ENCODE data around the gene PLXNA4. TPM values are rescaled to one million over a fixed set of nuclear protein-coding genes. Genes with fewer than 3 reads are reported as not detected.

PLXNA4 gene
- total RNA-seq, 4 donors from 2014 or later: 5.1 to 7.0 (median 5.3) TPM

DNA sequence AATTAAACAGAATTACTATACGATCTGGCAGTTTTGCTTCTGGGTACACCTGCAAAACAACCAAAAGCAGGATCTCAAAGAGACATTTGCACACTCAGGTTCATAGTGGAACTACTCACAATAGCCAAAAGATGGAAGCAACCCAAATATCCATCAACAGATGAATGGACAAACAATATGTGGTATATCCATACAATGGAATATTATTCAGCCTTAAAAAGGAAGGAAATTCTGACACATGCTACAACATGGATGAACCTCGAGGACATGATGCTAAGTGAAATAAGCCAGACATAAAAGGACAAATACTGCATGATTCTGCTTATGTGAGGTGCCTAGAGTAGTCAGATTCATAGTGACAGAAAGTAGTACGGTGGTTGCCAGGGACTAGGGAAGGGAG is 330.7 kb downstream of the PLXNA4 start:
- TF ChIP-seq, protein P1, sequence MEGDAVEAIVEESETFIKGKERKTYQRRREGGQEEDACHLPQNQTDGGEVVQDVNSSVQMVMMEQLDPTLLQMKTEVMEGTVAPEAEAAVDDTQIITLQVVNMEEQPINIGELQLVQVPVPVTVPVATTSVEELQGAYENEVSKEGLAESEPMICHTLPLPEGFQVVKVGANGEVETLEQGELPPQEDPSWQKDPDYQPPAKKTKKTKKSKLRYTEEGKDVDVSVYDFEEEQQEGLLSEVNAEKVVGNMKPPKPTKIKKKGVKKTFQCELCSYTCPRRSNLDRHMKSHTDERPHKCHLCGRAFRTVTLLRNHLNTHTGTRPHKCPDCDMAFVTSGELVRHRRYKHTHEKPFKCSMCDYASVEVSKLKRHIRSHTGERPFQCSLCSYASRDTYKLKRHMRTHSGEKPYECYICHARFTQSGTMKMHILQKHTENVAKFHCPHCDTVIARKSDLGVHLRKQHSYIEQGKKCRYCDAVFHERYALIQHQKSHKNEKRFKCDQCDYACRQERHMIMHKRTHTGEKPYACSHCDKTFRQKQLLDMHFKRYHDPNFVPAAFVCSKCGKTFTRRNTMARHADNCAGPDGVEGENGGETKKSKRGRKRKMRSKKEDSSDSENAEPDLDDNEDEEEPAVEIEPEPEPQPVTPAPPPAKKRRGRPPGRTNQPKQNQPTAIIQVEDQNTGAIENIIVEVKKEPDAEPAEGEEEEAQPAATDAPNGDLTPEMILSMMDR (IDR thresholded peaks at IDR 0.05): no peak
- no peak for TF ChIP-seq POLR2A (IDR thresholded peaks at IDR 0.05)
- H3K4me3 ChIP-seq (ENCODE audit: low read depth, poor library complexity, severe bottlenecking): no peak overlapping the region
- intact Hi-C loops (cut with DNase I; ENCODE audit: low total_unique reads): no loop called here
- no peak for DNase-seq (ENCODE audit: low spot score in 2 of 2)
- WGBS, 2 donors: 93% methylated on average over 3 of the region's 3 CpGs

DNA sequence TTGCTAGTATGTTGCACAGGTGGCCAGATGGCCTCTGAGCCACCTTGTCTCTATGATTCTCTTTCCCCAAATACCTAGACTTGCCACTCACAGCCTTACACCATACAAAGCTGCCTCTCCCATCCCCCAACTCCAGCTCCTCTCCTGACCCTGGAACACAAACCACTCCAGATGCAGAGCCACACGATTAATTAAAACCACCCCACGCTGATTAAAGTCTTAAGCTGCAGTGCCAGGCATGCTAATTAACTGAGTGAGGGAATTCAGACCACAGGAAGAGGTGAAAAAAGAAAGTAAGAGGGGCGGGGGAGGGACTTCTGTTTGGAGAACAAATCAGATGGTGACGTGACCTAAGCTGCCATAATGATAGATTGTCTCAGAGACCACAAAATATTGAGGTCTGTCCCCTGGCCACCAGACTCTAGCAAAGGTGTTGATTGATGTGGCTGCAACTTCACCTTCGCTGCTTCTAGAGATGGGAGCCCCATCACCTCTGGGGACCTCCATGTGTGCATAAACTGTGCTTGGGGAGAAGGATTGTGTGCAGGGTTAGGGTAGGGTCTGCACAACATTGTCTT is 331.3 kb downstream of the PLXNA4 start:
- WGBS, 2 donors: 52 to 59% methylated on average over 5 of the region's 5 CpGs
- TF ChIP-seq POLR2A (IDR thresholded peaks at IDR 0.05): no peak
- TF ChIP-seq, protein P1 (IDR thresholded peaks at IDR 0.05): no peak
- DNase-seq (ENCODE audit: low spot score in 2 of 2): no peak
- intact Hi-C loops (cut with DNase I; ENCODE audit: low total_unique reads): no loop called here
- no peak overlapping the region for H3K4me3 ChIP-seq (ENCODE audit: low read depth, poor library complexity, severe bottlenecking)

DNA sequence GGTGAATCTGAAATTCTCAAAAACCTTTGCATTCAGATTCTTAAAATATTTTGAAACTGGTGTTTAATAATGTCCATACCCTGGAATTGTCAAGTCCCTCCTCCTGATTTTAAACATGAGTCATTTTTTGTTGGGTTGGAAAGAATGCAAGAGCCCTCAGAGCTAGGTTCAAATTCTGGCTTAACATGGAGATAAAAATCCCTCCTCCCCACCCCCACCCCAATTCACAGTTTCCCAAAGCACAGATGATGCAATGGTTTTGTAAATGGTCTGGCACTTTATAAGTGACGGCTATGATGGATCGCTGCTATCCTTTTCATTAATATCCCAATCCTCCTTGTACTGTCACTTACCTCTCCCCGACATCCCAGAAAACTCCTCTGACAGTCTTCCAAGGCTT is 332.8 kb downstream of the PLXNA4 start:
- intact Hi-C loops (cut with DNase I; ENCODE audit: low total_unique reads): no loop called here
- TF ChIP-seq POLR2A (IDR thresholded peaks at IDR 0.05): no peak
- TF ChIP-seq, protein P1 (IDR thresholded peaks at IDR 0.05): no peak
- no peak overlapping the region for H3K4me3 ChIP-seq (ENCODE audit: low read depth, poor library complexity, severe bottlenecking)
- DNase-seq (ENCODE audit: low spot score in 2 of 2): no peak
- WGBS, 2 donors: 56 to 66% methylated on average over 3 of the region's 3 CpGs

DNA sequence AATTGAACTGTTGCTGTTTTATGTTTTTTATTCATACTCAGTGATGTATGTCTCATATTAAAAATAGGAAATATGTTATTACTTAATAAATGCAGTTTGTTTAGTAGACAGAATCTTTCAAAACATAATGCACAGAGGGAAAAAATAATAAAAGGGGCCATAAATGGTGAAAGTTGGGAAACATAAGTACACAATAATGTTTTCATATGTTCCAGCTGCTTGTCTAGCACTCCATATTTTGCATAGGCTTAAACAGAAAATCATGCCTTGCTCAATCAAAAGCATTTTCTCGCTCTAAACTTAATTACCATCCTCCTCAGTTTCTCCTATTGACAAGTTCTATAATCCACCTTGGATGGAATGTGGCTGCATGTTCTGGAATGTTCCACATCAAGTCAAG is 333.2 kb downstream of the PLXNA4 start:
- no peak for DNase-seq (ENCODE audit: low spot score in 2 of 2)
- intact Hi-C loops (cut with DNase I; ENCODE audit: low total_unique reads): no loop called here
- no peak for TF ChIP-seq POLR2A (IDR thresholded peaks at IDR 0.05)
- TF ChIP-seq, protein P1 (IDR thresholded peaks at IDR 0.05): no peak
- 78 to 85% methylated on average over 1 of the region's 1 CpG for WGBS, 2 donors
- no peak overlapping the region for H3K4me3 ChIP-seq (ENCODE audit: low read depth, poor library complexity, severe bottlenecking)

DNA sequence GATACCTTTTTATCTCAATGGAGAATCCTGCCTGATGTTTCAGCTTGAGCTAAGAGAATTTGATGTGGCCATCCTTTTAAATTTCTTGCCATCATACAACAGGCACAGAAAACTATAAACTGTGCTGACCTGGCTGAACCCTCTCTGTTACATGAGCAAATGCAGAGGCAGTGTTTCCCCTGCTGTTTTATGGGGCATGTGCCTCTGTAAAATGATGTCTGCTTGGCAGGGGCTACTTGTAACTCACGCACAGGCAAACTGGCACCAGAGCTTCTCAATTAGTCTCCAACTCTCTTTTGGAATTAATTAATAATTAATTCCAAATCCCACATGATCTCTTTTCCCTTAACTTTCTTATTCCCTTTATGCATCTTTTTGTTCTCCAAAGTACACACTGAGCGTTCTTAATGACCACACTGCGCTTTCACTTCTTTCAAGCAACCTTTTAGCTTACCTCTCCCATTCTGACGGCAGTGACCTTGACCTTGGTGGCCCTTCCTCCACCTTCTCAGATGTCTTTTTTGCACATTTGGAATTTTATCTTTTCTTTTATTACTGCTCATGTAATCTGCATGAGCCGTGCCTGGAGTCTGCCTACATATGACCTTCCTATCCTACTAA is 334.0 kb downstream of the PLXNA4 start:
- WGBS, 2 donors: 64 to 69% methylated on average over 5 of the region's 5 CpGs
- intact Hi-C loops (cut with DNase I; ENCODE audit: low total_unique reads): no loop called here
- DNase-seq (ENCODE audit: low spot score in 2 of 2): no peak
- TF ChIP-seq, protein P1 (IDR thresholded peaks at IDR 0.05): no peak
- no peak for TF ChIP-seq POLR2A (IDR thresholded peaks at IDR 0.05)
- H3K4me3 ChIP-seq (ENCODE audit: low read depth, poor library complexity, severe bottlenecking): no peak overlapping the region

All from lower leg skin (tissue), 4 donors.